Activated CD8-positive, alpha-beta memory T cell treated with anti-CD3 and anti-CD28 coated beads, Interleukin-2, amount 50 U/mL, for 1 hour (primary cell): ENCODE measurements around the gene MRO.
"Not testable (repeated sequence)": the region's sequence is repeated elsewhere in the genome, so short reads cannot be mapped to it uniquely, and the experiment has no call there.

Experiments used
- DNase-seq: peaks from one replicate; pipeline ENCODE4 v3.0.0-alpha.2; 2020; ENCODE audit errors: extremely low read depth

MRO gene

DNA sequence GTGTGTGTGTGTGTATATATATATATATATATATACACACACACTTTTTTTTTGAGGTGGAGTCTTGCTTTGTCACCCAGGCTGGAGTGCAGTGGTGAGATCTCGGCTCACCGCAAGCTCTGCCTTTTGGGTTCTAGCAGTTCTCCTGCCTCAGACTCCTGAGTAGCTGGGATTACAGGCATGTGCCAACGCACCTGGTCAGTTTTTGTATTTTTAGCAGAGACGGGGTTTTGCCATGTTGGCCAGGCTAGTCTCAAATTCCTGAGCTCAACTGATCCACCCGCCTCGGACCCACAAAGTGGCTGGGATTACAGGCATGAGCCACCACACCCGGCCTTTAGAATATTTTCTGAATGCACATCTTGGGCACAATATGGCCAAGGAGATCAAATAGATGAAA lies 13.7 kb upstream of the MRO start:
- DNase-seq = not testable (repeated sequence)

DNA sequence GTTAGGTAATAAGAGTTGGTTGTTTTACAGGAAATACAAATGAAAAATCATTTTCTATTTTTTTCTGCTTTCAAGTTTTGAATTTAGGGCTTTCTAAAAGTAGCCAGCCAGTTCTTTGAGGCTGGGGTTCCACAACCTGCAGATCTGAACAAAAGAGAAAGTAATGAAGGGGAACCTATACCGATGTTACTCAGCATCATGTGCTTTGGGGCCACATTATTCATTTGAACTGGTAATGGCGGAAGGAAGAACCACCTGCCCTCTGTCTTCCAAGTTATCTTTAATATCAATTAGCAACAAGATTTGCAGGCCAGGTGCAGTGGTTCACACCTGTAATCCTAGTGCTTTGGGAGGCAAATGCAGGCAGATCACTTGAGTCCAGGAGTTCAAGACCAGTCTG lies 12.9 kb upstream of the MRO start:
- no peak for DNase-seq

GRCh38 chr18:50830544-50830943 lies 10.7 kb upstream of the MRO start:
- no peak for DNase-seq

DNA sequence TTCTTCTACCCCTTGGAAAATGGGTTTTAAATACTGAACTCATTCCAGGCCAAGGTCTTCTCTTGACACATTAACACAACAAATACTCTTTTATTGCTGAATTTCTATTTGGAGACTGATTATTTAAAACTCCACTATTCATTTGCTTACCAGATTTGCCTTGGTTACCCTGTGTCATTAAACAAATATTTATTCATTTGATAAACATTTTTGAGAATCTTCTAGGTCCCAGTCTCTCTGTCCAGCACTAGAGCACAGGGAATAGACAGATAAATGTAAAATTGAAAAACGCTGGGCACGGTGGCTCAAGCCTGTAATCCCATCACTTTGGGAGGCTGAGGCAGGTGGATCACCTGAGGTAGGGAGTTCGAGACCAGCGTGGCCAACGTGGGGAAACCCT lies 9.8 kb upstream of the MRO start:
- no peak for DNase-seq

- DNase-seq = no peak
Observed at GRCh38 chr18:50826027-50826426, 6.2 kb upstream of the MRO start.

DNA sequence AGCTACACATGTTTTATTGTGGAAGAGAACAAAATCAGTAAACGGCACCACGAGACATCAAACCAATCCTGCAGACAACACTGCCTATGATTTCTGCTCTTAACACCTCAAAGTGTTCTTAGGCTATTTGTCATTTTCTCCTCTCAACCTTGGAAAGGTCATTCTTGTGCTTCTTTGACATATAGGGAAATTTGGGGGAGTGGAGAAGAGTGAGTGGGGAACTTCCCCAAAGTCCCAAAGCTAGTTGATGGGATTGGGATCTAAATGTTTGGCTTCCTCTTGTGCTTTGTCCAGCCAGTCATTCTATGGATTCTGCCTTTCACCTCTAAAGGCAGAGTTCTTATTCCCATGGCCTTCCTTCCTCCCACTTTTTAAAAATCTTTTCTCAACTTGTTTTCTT lies 5.8 kb upstream of the MRO start:
- DNase-seq = no peak

GRCh38 chr18:50822756-50823155 lies 2.9 kb upstream of the MRO start:
- DNase-seq = no peak

DNA sequence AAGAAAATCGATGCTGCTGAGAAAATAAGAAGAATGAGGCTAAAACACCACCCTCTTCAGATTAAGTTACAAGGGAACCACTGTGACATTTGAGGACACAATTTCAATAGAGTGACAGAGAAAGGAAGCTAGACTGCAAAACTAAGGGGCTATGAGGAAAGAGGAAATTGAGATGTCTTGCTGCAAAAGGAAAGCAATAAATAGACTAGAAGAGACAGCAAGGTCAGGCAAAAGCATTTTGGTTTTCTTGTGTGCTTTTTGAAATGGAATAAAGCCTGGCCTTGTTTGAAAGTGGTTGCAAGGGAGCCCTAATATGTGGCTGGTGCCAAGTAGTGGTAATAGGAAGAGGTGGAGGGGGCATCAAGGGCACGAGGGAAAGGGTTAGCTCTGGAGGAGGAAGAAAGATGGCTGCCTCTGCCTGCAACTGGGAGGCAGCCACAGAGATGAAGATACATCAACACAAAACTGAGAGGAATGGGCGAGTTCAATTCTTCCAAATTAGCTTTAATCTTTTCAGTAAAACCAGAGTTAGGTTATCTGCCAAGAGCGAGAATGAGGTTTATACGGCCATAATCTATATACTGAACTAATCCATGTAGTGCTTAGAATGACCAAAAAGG lies 1.2 kb upstream of the MRO start:
- DNase-seq = no peak

DNA sequence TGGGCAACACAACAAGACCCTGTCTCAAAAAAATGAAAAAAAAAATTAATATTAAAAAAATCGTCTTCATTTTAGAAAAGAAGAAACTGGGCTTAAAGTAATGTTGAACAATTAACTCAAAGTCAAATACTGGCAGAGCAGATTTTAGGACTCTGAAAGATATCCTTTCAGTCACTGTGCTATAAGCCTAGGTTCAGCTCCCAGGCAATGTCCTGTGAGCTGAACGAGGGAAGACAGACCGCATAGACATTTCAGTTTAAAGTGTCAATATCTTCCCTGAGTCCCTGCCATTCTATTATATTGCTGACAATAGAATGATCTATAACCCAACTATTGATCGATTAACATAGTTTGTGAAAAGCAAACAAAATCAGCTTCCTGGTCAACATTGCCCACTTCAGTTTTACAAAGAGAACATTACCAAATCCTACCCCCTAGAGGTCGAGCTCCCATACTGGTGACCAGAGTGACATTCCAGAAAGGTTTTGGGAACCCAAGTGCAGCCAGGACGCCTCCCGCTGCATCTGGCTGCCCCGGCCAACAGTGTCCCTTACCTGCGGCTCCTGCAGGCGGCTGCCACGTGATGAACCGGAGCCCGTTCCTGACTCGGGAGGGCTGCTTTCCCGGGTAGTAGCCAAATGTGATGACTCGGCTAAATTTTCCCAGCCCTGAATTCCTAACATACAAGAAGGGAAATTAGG lies 639 bp downstream of the MRO start:
- no peak for DNase-seq

DNA sequence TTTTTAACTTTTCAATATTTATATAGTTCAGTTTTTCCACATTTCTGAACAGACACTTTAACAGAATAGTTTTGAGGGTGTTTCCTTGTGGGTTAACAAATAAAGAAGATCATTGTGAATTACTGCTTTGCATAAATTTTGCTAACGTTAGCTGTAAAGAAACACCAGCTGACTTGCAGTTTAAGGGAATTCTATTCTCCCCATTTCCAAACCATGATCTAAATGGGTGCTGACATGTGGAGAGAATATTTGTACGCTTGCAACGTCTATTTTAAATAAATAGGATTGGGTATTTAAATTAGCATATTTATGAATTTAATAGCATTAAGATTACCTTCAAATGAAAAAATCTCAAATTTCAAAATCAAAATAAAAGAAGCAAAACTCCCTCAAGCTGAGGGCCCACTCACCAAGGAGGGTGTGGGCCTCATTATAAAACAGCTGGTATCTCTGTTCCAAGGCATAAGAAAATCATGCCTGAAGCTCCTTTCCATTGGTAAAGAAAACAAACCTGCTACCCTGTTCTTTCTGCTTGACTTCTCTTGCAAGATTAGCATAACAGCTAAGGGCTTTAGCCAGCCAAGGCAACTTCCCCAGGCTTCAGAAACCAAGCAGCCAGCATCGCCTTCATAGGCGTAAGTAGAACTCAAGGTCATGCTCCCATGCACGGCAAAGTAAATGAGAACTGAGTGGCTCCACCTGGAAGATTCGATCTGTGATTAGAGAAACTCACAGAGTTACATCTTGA lies 3.2 kb downstream of the MRO start:
- DNase-seq = no peak

GRCh38 chr18:50814395-50814794 lies 5.4 kb downstream of the MRO start:
- DNase-seq = no peak

- DNase-seq = no peak
Observed at GRCh38 chr18:50813353-50813752, 6.5 kb downstream of the MRO start.

DNA sequence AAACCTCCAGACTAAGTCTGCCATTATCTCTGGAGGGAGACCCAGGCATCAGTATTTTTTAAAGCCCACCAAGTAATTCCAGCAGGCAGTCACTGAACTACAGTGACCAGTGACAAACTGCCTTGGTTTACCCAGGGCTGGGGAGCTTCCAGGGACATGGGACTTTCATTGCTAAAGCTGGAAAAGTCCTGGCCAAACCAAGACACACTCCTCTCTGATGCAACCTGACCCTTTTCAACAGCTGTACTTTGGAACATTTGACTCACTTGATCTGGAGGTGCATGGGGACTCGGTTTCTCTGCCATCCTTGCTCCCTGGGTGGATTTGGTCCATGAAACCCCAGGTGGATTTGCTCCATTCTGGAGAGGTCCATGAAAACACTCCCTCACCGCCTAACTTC lies 7.0 kb downstream of the MRO start:
- no peak for DNase-seq

- DNase-seq = no peak
Observed at GRCh38 chr18:50807176-50807575, 12.6 kb downstream of the MRO start.

GRCh38 chr18:50806208-50806616 lies 13.6 kb downstream of the MRO start:
- no peak for DNase-seq

GRCh38 chr18:50805732-50806131 lies 14.1 kb downstream of the MRO start:
- no peak for DNase-seq

GRCh38 chr18:50803592-50803991 lies 16.2 kb downstream of the MRO start:
- DNase-seq = no peak

GRCh38 chr18:50802141-50802540 lies 17.7 kb downstream of the MRO start:
- DNase-seq = no peak

- DNase-seq = no peak
Observed at GRCh38 chr18:50797142-50797541, 22.7 kb downstream of the MRO start.

DNA sequence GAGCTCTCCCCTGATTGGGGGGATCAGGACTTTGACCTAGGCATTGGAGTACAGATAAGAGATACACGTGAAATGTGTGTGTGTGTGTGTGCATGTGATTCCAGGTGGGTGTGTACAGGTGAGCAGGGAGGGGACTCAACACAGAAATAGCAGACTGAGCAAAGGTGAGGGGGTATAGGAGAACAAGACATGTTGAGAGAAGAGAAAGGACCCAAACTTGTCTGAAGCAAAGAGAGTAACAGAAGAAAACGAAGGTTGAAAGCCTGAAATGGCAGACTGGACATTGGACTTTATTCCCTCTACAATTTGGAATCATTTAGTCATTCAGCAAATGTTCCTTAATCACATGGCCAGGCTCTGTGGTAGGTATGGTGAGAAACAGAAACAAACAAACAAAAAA lies 23.3 kb downstream of the MRO start:
- DNase-seq = no peak

- no peak for DNase-seq
Observed at GRCh38 chr18:50793641-50794565, 25.9 kb downstream of the MRO start.

DNA sequence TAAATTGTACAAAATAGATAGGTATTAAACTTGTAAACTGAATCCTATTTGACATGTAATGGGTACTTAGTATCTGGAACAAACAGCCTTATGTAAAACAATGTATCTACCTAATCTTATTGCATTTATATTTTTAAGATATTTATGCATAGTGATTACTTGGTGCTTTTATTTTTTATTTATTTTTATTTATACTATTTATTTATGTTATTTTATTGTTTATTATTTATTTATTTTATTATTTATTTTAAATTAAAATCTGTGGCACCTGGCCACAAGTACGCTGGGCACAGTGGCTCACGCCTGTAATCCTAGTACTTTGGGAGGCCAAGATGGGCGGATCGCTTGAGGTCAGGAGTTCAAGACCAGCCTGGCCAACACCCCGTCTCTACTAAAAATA lies 26.9 kb downstream of the MRO start:
- no peak for DNase-seq
